Dendritic cell treated with granulocyte-macrophage colony-stimulating factor and Interleukin-4, amounts not matched to agents 40 ng/mL and 50 ng/mL, for 4 days (primary cell): ENCODE measurements around the gene OPRM1.
"Not testable (repeated sequence)": the region's sequence is repeated elsewhere in the genome, so short reads cannot be mapped to it uniquely, and the experiment has no call there.

ENCODE experiments used
- H3K27ac Mint-ChIP-seq: one replicate; pipeline ENCODE4 v1.8.0; 2022; ENCODE audit warnings: mild to moderate bottlenecking, mixed read lengths
- H3K27me3 Mint-ChIP-seq: one replicate; pipeline ENCODE4 v1.8.0; 2022; ENCODE audit warnings: mild to moderate bottlenecking, mixed read lengths
- H3K36me3 Mint-ChIP-seq: one replicate; pipeline ENCODE4 v1.8.0; 2022; ENCODE audit warnings: low read depth, mixed read lengths
- H3K4me1 Mint-ChIP-seq: one replicate; pipeline ENCODE4 v1.8.0; 2022; ENCODE audit warnings: low read depth, mixed read lengths
- H3K4me3 Mint-ChIP-seq: one replicate; pipeline ENCODE4 v1.8.0; 2022; ENCODE audit warnings: mild to moderate bottlenecking, moderate library complexity, mixed read lengths
- H3K9me3 Mint-ChIP-seq: one replicate; pipeline ENCODE4 v1.8.0; 2022; ENCODE audit warnings: mixed read lengths
- intact Hi-C: fragments of 100-400 bp; cut with micrococcal nuclease; formaldehyde crosslinking; loops from one replicate; pipeline ENCODE4 v1.15.0; 2022

Gene OPRM1

GRCh38 chr6:154179434-154179833 is 140.4 kb downstream of the OPRM1 start:
- Mint-ChIP-seq H3K27me3 (no peaks in the 10 kb centered on the region), H3K9me3 (peaks cover 25% of the 10 kb centered on the region), H3K4me3 (no peak overlapping the region), H3K4me1 (peaks cover 60% of the 10 kb centered on the region), H3K36me3 (peaks cover 83% of the 10 kb centered on the region), H3K27ac (peak overlapping the region; percentile 45)
- intact Hi-C loops = no loop called here

DNA sequence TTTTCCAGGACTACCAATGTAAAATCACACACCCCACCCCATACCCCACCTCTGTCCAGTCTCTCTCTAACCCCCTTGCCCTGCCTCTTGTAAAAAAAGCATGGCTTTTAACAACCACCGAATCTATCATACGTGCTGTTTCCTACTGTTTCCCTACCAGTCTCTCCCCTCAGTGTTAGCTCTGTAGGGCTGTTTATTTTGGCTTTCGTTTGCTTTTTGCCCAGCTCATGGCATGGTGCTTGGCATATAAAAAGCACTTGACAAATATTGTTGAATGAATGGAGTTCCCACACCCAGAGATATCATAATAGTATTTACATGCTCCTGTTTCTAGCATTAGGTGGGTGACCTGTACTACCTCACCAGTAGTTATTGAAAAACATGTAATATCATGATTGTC is 148.2 kb downstream of the OPRM1 start:
- Mint-ChIP-seq H3K27ac (peak overlapping the region; percentile 68), H3K4me3 (no peak overlapping the region), H3K36me3 (peaks cover 84% of the 10 kb centered on the region), H3K4me1 (peaks cover 35% of the 10 kb centered on the region), H3K27me3 (no peaks in the 10 kb centered on the region), H3K9me3 (no peaks in the 10 kb centered on the region)
- intact Hi-C loops = no loop called here

GRCh38 chr6:154187714-154188113 is 148.7 kb downstream of the OPRM1 start:
- Mint-ChIP-seq H3K4me1 (peaks cover 40% of the 10 kb centered on the region), H3K27me3 (no peaks in the 10 kb centered on the region), H3K4me3 (no peak overlapping the region), H3K9me3 (no peaks in the 10 kb centered on the region), H3K36me3 (peaks cover 84% of the 10 kb centered on the region), H3K27ac (peak overlapping the region; percentile 68)
- intact Hi-C loops = no loop called here

DNA sequence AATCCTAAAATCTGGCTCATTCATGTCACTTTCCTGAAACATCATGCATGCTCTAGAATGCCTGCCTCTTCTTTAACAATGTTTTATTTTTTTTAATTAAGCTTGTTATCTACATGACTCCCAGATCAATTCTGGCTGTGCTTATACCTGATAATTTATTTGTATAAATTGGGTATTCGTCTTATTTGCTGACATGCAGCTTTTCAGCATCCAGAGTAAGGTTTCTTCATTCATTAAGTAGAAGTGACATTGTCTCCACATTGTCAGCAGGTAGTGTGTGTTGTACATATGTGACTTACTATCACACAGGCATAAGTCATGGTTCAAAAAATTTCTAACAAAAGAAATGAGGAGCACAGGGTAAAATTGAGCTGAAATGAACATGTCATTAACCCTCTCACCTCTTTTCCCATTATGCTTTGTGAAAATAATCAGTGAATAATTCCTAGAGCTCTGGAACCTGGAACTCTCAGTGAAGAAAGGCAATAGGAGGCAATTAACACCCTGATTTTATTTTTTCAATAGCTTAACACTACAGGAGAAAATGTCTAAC is 157.4 kb downstream of the OPRM1 start:
- Mint-ChIP-seq H3K4me1 (peaks cover 66% of the 10 kb centered on the region), H3K36me3 (peaks cover 86% of the 10 kb centered on the region), H3K4me3 (no peak overlapping the region), H3K27me3 (no peaks in the 10 kb centered on the region), H3K9me3 (no peaks in the 10 kb centered on the region), H3K27ac (peak overlapping the region; percentile 98)
- intact Hi-C loops = loop anchor here (5.0 kb wide), 2 partner anchors 36 to 39 kb away; no protein-coding TSS in a partner anchor

GRCh38 chr6:154197196-154197860 is 158.3 kb downstream of the OPRM1 start:
- Mint-ChIP-seq H3K9me3 (no peaks in the 10 kb centered on the region), H3K4me3 (peak overlapping the region; percentile 74), H3K4me1 (peaks cover 70% of the 10 kb centered on the region), H3K36me3 (peaks cover 85% of the 10 kb centered on the region), H3K27ac (peak overlapping the region; percentile 98), H3K27me3 (no peaks in the 10 kb centered on the region)
- intact Hi-C loops = loop anchor here (5.0 kb wide), 2 partner anchors 35 to 40 kb away; no protein-coding TSS in a partner anchor

DNA sequence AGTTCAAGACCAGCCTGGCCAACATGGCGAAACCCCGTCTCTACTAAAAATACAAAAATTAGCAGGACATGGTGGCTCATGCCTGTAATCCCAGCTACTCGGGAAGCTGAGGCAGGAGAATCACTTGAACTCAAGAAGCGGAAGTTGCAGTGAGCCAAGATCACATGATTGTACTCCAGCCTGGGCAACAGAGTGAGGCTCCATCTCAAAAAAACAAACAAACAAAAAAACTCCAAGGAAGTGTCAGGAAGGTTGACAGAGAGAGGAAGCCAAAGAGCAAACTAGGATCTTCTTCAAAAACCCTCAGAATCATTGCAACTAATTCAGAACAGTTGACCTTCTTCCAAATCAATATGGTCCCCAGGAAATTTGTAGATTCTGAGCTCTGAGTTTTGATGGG is 162.6 kb downstream of the OPRM1 start:
- Mint-ChIP-seq H3K27ac (peak overlapping the region; percentile 98), H3K4me1 (peaks cover 81% of the 10 kb centered on the region), H3K36me3 (peaks cover 89% of the 10 kb centered on the region)
- intact Hi-C loops = loop anchor here (5.0 kb wide), 1 partner anchor 46 kb away; no protein-coding TSS in a partner anchor
- H3K27me3 Mint-ChIP-seq, H3K4me3 Mint-ChIP-seq, H3K9me3 Mint-ChIP-seq: not testable (repeated sequence)

DNA sequence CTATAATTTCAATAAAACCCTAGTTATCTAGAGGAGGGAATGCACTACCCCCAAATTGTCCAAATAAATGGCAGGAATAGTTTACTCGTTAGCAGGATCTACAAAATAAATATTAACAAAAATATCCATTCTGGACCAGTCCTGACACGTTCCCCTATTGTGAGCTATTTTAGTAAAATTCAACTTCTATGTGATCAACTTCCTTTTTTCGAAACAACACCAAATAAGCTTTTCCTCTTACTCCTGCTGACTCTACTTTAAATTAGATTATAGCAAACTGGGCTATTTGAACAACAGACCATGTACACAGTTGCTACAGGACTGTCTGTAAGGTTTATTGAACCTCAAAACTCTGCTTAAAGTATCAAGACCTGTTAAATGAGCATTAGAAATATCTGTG is 163.3 kb downstream of the OPRM1 start:
- peak overlapping the region; percentile 28 for H3K4me3 Mint-ChIP-seq
- peak overlapping the region; percentile 98 for H3K27ac Mint-ChIP-seq
- H3K9me3 Mint-ChIP-seq = no peaks in the 10 kb centered on the region
- H3K4me1 Mint-ChIP-seq = peaks cover 87% of the 10 kb centered on the region
- peaks cover 96% of the 10 kb centered on the region for H3K36me3 Mint-ChIP-seq
- intact Hi-C loops = loop anchor here (5.0 kb wide), 1 partner anchor 45 kb away; no protein-coding TSS in a partner anchor
- H3K27me3 Mint-ChIP-seq = no peaks in the 10 kb centered on the region

DNA sequence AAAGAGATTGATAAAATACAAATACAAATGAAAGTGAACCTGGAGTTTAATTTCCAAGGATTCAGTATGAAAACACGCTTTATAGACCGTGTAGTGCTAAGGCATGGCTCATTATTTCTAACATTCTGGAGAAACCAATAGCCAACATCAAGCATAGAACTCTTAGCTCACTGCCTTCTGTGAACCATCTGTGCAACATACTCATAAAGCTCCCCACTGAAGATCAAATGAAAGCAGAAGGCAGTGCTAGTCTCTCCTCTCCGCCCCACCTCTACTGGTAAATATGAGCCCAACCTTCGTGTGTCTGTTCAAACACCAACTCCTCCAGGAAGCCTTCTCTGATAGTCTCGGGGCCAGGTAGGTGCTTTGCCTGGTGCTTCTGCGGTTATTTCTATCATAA is 163.9 kb downstream of the OPRM1 start:
- Mint-ChIP-seq H3K27ac (peak overlapping the region; percentile 98), H3K4me3 (no peak overlapping the region), H3K4me1 (peaks cover 89% of the 10 kb centered on the region), H3K27me3 (no peaks in the 10 kb centered on the region), H3K36me3 (peaks cover 96% of the 10 kb centered on the region), H3K9me3 (peaks cover 4% of the 10 kb centered on the region)
- intact Hi-C loops = loop anchor here (5.0 kb wide), 1 partner anchor 44 kb away; no protein-coding TSS in a partner anchor

- peak overlapping the region; percentile 9 for H3K4me3 Mint-ChIP-seq
- H3K27ac Mint-ChIP-seq = peak overlapping the region; percentile 90
- intact Hi-C loops = no loop called here
- no peaks in the 10 kb centered on the region for H3K27me3 Mint-ChIP-seq
- H3K36me3 Mint-ChIP-seq = peaks cover 94% of the 10 kb centered on the region
- H3K9me3 Mint-ChIP-seq = peaks cover 10% of the 10 kb centered on the region
- peaks cover 76% of the 10 kb centered on the region for H3K4me1 Mint-ChIP-seq
These were observed 167.1 kb downstream of the OPRM1 start for GRCh38 chr6:154206141-154206540.

- intact Hi-C loops = no loop called here
- H3K4me3 Mint-ChIP-seq = no peak overlapping the region
- peak overlapping the region; percentile 90 for H3K27ac Mint-ChIP-seq
- peaks cover 93% of the 10 kb centered on the region for H3K36me3 Mint-ChIP-seq
- peaks cover 76% of the 10 kb centered on the region for H3K4me1 Mint-ChIP-seq
- H3K27me3 Mint-ChIP-seq = no peaks in the 10 kb centered on the region
- H3K9me3 Mint-ChIP-seq = peaks cover 10% of the 10 kb centered on the region
These were observed 168.0 kb downstream of the OPRM1 start for GRCh38 chr6:154206996-154207395.

- H3K36me3 Mint-ChIP-seq = peaks cover 94% of the 10 kb centered on the region
- no peak overlapping the region for H3K4me3 Mint-ChIP-seq
- H3K27me3 Mint-ChIP-seq = no peaks in the 10 kb centered on the region
- peaks cover 72% of the 10 kb centered on the region for H3K4me1 Mint-ChIP-seq
- H3K9me3 Mint-ChIP-seq = peaks cover 10% of the 10 kb centered on the region
- no peak overlapping the region for H3K27ac Mint-ChIP-seq
- intact Hi-C loops = no loop called here
These were observed 170.5 kb downstream of the OPRM1 start for GRCh38 chr6:154209555-154209954.

GRCh38 chr6:154210678-154211077 is 171.6 kb downstream of the OPRM1 start:
- no peak overlapping the region for H3K4me3 Mint-ChIP-seq
- H3K9me3 Mint-ChIP-seq = peaks cover 10% of the 10 kb centered on the region
- peaks cover 64% of the 10 kb centered on the region for H3K4me1 Mint-ChIP-seq
- peaks cover 90% of the 10 kb centered on the region for H3K36me3 Mint-ChIP-seq
- H3K27ac Mint-ChIP-seq = peak overlapping the region; percentile 57
- intact Hi-C loops = no loop called here
- H3K27me3 Mint-ChIP-seq = no peaks in the 10 kb centered on the region

DNA sequence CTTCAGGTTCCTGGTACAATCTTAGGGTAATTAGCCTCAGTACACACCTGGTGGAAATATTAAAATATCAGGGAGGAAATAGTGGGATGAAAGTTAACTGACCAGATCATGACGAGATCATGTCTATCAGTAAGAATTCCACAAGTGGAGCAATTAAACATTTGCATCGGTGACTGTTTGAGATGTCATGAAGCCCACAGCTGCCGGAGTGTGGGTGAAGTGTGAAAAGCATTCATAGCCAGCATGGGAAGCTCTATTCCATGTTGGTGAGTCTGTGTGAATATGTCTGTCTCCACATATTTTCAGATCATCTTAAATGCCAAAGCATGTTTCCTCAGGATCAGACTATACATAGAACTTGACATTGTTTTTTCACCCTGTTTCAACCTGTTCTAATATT is 174.7 kb downstream of the OPRM1 start:
- Mint-ChIP-seq H3K27ac (peak overlapping the region; percentile 57), H3K4me1 (peaks cover 55% of the 10 kb centered on the region), H3K36me3 (peaks cover 83% of the 10 kb centered on the region), H3K27me3 (no peaks in the 10 kb centered on the region), H3K9me3 (no peaks in the 10 kb centered on the region), H3K4me3 (no peak overlapping the region)
- intact Hi-C loops = no loop called here

DNA sequence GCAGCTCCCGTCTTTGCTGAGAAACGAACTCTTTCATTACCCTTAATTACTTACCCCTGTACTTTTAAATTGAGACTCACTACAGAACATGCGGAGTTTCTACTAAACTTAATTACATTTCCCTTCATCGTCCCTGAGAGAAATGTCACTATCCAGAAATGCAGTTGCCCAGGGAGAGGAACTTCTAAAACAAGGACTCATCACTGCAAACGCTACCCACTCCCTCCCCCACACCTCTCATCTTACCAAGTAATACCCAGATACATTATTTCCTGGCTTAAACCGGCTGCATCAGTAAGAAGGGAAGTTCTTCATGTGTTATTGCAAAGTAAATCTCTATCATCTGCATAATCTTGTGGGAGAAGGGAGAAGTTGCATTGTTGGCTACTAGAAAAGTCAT is 179.3 kb downstream of the OPRM1 start:
- intact Hi-C loops = loop anchor here (5.0 kb wide), 1 partner anchor 59 kb away; no protein-coding TSS in a partner anchor

More for the DNA sequence above, 179.3 kb downstream of the OPRM1 start:
- Mint-ChIP-seq H3K9me3 (no peaks in the 10 kb centered on the region), H3K4me1 (peaks cover 52% of the 10 kb centered on the region), H3K27ac (peak overlapping the region; percentile 92), H3K4me3 (peak overlapping the region; percentile 14), H3K36me3 (peaks cover 83% of the 10 kb centered on the region), H3K27me3 (no peaks in the 10 kb centered on the region)
